GM21390 (cell line): ENCODE data around the gene SHISA8.
"Not testable (repeated sequence)": the region's sequence is repeated elsewhere in the genome, so short reads cannot be mapped to it uniquely, and the experiment has no call there.

Experiments used
- ATAC-seq: cut with Tn5 transposase; IDR thresholded peaks from one replicate; pipeline ENCODE4 v1.9.1; 2021; ENCODE audit not compliant: unreplicated experiment

Gene SHISA8

DNA sequence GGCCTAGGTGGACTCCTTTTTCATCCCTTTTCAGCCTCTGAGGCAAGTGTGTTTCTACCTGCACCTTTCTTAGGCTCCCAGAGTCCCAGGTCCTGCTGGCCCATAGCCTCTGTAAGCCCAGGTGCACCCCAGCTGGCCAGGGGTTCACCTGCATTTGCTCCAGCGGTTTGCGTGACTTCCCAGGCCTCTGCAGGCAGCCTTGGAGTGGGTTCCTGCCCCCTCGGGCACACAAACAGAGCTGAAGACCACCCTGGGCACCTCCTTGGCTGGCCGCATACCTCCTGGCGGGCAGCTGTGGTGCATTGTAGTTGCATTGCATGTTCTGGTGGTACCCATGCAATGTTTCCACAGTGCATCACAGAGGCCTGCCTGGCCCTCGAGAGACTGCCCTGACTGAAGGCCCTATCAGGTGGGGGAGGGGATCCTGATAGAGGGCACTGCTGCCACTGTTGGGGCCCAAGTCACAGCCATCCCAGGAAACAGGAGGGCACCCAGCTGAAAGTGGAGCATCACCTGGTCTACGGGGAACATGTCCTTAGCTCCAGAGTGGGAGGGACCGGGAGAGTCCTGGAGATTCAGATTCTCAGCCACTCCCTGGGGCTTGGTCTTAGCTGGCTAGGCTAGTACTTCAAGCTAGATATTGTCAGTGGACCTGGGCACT lies 14.1 kb downstream of the SHISA8 start:
- no peak for ATAC-seq

DNA sequence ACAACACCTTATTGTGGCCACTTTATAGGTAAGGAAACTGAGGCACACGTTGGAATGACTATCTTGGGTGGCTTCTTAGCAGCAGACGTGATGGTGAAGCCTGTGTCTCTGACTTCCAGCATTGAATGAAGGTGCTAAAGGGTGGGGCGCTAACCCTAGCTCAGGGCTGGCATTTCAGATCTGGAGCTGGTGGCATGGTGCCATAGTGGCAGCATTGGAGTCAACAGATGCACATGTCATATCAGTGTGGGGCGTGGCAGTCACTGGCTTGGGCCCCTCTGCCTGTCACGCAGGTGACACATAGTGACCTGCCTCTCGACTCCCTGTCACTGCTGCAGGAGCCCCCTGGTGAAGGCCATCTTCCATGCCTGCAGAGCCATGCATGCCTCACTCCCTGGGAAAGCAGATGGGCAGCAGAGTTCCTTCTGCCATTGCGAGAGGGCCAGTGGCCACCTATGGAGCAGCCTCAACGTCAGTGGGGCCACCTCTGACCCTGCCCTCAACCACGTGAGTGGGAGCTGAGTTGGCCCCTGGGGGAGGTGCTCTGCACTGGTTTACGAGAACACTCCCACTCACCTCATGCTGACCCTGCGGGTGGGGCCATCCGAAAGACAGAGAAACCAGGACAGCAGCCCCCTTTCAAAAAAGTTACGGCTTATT lies 14.8 kb downstream of the SHISA8 start:
- ATAC-seq: no peak

DNA sequence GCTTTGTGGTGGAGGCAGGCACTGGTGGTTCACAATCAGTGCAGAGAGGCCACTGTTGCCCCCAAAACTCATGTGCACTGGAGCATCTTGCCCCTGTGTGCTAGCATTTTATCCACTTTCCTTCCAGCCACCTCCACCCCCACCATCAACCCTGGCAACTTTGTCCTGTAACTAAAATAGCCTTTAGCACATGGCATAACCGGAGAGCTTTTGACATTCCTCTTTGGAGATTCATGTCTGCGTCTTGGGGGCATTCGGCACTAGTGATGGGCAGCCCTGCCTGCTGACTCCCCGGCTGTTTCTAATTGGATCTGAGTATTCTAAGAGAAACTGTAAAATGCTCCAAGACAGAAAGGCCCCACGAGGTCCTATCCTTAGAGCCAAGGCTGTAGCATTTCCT lies 15.8 kb downstream of the SHISA8 start:
- no peak for ATAC-seq

DNA sequence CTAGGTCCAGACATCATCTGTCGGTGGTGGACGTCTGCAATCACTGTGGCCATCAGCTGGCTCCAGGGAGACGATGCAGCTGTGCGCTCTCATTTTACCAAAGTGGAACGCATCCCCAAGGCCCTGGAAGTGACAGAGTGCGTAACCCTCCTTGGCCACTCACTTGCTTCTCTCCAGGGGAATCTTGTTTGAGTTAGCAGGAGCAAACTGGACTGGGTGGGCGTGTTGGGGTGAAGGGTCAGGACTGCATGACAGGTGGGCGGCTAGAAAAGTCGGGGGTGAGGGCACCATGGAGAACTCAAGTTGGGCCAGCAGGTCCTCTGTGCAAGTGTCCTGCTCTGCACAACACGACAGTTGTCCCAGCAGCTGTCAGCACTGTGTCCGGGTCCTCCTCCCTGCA lies 16.2 kb downstream of the SHISA8 start:
- ATAC-seq: no peak

DNA sequence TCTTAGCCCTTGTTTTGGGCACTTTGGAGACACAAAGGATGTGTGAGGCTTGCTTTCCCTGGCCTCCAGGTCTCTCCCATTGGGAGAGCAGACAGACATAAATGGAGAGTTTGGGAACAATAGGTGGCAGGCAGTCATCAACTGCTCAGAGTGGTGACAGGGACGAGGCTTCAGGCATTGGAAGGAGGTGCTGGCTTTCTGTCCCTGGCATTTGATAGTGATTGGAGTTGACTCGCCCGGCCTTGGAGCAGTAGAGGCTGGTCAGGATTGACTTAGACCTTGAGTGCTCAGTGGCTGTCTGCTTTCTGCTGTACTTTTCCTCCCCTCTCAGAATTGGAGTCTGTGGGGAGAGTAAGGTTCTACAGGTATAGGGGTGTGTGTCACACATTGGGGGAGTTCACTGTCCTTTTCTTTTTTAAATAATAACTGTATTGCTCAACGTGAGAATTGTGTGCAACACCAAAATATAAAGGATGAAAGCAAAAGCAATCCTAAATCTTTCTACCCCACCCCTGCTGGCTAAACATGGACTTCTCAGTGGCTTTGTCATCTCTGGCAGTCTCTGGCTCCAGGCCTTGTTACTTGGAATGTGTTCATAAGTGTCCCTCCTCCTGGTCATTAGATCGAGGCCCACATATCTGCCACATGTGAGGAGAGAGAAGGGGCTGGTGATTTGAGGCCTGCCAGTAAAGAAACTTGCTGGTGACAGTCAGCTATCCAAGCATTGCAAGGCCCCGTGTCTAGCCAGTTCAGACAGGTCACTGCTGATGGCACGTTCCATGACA lies 21.1 kb downstream of the SHISA8 start:
- ATAC-seq: no peak

DNA sequence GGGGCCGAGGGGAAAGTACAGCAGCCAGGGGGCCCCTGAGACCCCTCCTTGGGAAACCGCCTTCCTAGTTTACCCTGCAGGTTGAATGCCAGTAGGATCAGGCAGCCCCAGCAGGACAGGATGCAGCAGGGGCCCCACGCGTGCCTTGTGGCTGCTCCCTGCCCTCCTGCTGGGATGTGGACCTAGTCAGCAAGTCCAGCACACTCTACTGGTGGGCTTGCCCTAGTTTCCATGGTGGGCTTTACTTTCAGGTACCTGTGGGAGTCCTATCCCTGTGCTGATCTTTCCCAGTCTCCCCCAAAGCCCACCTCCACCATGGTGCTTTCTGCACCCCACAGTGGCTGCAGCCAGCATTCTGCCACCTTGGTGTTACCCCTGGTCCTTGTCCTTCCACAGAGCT lies 22.2 kb downstream of the SHISA8 start:
- no peak for ATAC-seq

DNA sequence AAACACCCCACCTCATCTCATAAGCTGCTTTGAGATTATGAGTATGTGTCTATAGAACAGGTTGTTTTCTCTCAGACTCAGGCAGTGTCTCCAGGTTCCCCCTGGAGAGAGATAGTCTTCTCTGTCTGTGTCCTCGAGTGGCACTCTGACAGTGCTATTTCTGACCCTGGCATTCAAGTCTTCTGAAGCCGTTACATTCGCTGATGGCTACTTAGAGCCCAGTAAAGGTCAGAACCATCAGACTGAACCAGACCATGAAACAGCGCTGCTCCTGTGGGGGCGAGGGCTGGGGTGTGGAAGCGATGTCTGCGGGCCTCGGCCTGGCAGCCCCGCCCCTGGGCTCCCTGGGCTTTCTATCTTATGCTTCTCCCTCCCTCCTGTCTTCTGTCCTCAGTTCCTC lies 23.5 kb downstream of the SHISA8 start:
- no peak for ATAC-seq

DNA sequence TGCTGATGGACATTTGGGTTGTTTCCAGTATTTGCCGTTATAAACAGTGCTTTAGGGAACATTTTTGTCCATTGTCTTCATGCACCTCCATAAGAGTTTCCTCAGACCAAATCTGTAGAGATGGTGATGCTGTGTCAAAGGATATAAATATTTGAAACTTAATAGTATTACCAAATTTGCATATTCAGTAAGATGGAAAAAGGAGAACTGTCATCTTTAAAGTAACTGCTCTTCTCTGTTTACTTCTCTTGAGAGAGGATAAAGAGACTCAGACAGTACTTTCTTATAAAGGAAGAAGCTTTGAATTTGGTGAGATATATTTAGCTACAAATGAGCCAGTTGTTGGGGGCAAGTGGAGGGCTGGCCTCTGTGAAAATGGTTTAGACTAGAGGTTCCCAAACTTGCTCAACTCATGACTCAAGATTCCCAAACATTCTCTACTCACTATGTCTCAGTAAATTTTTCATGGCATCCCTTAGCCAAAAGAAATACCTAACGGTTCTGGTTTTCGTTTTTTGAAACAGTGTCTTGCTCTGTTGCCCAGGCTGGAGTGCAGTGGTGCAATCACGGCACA lies 26.2 kb downstream of the SHISA8 start:
- ATAC-seq: no peak

DNA sequence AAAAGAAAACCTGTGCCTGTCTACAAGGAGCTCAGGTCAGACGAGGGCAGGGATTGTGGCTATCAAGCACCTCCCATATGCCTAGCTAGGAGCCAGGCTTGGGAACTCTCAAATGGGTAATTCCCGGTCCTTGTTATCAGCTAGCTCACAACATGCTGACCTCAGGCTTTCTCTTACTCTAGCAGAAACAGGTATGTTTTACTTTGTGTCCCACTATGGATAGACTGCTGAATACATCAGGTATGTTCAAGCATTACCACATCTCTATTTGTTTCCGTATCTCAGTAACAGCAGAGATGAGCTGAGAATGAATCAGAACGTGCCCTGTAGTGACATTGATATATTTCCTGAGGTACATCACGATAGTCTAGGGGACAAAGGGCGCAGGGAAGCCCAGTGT lies 29.4 kb downstream of the SHISA8 start:
- ATAC-seq: no peak

DNA sequence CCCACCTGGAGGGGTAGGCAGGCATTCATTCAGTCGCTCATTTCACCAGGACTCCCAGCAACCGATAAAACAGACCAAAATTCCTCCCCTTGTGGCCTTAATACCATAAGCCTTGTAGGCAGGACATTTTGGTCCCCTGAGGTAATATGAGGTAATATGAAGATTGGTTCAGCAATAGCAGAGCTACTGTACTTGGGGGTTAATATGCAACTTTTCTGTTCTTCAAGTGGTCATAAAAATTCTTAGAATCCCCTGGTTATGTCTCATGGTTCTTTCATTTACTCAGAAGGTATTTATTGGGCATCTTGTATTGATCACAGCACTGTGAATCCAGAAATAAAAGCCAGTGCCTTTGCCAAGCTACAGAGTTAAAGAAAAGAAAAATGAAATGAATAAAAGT lies 29.8 kb downstream of the SHISA8 start:
- ATAC-seq: no peak

DNA sequence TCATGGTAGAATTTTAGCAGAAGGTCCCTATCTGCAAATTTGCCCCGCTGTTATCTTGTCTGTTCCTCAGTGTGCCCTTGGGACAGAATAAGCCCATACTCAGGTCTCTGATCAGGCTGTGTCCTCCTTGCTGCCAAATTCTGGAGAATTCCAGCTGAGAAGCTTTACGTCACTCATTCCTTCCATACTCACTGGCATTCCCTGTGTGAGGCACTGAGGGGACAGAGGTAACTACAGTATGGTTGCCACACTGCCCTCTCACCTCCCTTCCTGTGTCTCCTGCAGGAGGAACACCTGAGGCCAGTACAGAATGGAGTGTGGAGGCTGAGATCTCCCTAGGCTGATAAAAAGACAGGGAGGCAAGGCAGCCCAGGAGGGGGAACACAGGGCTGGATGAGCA lies 31.5 kb downstream of the SHISA8 start:
- ATAC-seq: no peak

DNA sequence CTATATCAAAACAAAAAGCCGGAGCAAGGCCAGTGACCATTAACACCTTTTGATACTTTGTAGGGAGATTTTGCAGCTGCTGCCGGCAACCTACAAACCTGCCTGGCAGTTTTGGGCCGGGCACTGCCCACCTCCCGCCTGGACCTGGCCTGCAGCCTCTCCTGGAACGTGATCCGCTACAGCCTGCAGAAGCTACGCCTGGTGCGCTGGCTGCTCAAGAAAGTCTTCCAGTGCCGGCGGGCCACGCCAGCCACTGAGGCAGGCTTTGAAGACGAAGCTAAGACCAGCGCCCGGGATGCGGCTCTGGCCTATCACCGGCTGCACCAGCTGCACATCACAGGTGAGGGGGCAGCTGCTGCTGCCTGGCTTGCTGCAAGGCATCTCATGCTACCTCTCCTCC lies 34.2 kb downstream of the SHISA8 start:
- ATAC-seq: no peak

DNA sequence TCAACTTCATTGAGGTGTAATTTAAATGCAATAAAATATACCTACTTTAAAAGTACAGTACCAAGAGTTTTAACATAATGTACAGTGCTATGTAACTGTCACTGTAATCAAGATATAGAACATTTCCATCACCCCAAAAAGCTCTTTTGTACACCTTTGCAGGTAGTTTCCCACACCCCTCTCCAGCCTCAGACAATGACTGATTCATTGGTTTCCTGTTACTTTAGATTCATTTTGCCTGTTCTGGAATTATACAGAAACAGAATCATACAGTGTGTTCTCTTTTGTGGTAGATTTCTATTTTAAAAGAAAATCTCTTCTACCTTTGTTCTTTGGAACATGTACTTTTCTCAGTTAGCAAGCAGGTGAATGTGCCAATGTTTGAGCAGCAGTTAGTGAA lies 38.2 kb downstream of the SHISA8 start:
- no peak for ATAC-seq

DNA sequence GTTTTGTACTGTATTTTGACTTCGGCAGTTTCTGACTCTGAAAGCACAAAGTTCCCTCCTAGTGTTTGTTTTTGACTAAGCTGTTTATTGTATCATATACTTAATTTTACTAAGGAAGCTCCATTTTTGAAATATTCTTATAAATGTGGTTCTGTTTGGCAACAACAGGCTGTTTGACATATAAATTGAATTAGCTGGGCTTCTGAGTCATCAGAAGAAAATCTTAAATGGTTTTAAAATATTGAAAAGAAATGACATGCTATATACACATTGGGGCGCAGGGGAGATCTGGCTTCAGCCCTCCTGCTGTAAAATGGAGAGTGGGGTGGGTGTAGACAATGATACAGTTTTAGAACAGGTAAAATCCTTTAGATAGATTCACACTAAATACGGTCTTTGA lies 38.6 kb downstream of the SHISA8 start:
- no peak for ATAC-seq

DNA sequence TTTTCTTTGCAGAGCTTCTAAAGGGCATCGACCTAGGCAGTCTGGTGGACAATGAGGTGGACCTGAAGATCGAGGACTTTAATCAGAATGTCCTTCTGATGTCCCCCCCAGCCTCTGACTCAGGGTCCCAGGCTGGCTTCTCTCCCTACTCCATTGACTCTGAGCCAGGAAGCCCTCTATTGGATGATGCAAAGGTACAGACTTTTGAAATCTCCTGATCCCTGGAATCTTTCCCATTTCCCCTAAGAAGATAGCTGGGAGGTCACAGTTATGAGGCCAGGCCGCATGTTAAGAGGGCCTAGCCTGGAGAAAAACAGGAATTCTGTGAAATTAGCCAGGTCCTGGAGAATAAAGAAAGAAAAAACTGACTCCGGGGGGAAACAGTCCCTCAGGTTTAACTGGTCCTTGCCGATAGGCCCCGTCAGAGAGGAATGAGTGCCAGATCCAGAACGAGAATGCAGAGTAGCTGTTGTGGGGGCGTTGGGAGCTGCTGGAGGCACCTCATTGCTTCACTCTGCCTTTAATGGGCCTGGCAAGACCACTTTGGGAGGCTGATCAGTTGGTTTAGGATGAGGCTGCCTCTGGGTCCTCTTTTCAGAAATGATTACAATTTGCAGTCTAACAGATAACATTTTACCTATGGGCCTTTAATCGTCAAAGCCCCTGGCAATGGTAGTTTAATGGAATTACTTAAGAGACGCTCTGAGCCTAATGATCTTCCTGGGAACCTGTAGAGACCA lies 39.2 kb downstream of the SHISA8 start:
- no peak for ATAC-seq

DNA sequence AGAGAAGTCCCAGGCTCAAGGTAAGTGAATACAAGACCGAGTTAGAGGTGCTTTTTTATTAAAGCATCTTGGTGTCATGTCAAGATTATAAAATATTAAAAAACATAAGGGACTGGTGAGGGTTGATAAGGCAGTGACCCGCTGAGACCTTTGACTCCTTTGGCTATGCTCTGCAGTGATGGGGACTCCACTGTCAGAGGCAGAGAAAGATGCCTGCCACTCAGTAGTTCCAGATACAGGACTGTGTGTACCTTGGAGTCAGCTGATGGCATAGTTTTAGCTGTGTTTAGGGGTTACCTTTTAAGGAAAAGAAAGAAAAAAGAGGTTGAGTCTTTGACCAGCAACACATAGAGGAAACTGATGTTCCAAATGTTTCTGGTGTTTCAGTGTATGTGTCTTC lies 40.8 kb downstream of the SHISA8 start:
- ATAC-seq: no peak

DNA sequence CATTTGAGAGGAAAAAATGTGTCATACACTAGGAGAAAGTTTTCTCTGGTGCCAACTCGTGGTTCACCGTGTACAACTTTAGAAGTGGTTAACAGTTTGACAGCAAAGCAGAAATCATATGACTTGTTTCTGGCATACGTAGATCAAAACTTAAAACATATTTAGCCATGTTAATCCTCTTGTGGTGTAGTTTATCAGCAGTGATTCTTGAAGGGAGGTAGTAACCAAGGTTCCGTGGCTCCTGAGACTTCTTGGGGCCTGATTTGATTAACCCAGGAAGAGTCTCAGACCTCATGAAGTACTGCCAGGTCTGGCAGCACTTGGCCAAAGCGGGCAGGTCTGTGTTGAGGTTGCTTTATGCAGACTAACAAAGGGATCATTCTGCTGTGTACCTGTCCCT lies 41.5 kb downstream of the SHISA8 start:
- no peak for ATAC-seq

DNA sequence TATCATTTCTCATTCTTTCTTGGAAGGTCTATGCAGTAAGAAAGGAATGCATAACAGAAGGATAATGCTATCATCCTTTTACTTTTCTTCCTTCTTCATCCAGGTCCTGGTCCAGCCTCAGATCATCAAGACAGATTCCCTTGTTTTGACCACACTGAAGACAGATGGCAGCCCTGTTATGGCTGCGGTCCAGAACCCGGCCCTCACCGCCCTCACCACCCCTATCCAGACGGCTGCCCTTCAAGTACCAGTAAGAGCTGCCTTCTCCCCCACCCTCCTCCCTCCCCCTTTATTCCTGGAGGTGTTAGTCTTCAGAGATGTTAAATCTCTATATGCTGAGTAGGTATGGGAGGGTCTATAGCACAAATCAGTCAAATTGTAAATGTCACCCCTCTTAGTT lies 44.1 kb downstream of the SHISA8 start:
- no peak for ATAC-seq

DNA sequence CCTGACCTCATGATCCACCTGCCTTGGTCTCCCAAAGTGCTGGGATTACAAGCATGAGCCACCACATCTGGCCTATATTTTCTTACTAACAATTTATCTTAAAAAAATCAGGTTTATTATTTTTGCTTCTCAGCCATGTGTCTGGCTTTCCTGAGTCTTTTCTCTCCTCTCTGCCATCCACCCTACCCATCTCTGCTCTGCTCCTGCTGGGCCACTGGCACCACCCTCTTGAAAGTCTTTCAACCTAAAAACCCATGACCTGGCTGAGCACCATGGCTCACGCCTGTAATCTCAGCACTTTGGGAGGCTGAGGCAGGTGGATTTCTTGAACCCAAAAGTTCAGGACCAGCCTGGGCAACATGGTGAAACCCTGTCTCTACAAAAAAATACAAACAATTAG lies 44.8 kb downstream of the SHISA8 start:
- not testable (repeated sequence) for ATAC-seq

DNA sequence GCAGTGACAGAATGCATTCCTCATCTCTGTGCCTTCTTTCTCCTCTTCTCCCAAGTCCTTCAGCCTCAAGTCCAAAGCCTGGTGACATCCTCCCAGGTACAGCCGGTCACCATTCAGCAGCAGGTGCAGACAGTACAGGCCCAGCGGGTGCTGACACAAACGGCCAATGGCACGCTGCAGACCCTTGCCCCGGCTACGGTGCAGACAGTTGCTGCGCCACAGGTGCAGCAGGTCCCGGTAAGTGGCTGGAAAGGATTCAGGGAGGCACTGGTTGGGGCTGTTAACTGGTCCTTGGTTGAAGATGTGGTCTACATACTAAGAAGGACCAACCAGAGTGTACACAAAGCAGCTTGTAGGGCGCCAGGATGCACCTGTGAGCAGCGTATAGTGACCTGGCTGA lies 46.3 kb downstream of the SHISA8 start:
- no peak for ATAC-seq

DNA sequence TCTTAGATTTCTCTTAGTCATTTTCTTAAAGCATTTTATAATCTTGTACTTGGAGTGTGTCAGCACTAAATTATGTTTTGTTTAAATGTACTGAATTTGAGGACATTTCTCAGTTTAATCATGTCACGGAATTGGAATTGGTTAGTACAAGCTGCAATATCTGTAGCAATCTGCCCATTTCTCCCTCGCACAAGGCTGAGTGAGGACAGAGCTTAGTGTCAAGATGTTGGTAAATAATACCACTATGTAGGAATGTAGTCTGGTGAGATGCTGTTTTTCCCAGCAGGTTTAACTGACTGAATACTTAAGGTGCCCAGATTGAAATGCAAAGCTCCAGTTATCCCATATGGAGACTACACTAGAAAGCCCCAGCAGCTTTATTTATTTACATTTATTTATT lies 51.4 kb downstream of the SHISA8 start:
- ATAC-seq: no peak
